Type B pancreatic cell (in vitro differentiated cells): ENCODE data around the gene KIF16B. TPM values are rescaled to one million over a fixed set of nuclear protein-coding genes. Genes with fewer than 3 reads are reported as not detected.

Experiments
- DNase-seq: peaks from one replicate; pipeline ENCODE4 v3.0.0; 2021; ENCODE audit warnings: mixed read lengths; ENCODE audit not compliant: unreplicated experiment; ENCODE audit errors: extremely low spot score
- H3K27ac Mint-ChIP-seq: 2 replicates; pipeline ENCODE4 v1.8.0; 2021; ENCODE audit warnings: mild to moderate bottlenecking, mixed read lengths
- H3K27me3 Mint-ChIP-seq: 2 replicates; pipeline ENCODE4 v1.8.0; 2021; ENCODE audit warnings: mixed read lengths
- H3K36me3 Mint-ChIP-seq: 2 replicates; pipeline ENCODE4 v1.8.0; 2021; ENCODE audit warnings: mixed read lengths
- H3K4me1 Mint-ChIP-seq: one replicate; pipeline ENCODE4 v1.8.0; 2021; ENCODE audit warnings: mixed read lengths; ENCODE audit not compliant: unreplicated experiment
- H3K4me3 Mint-ChIP-seq: 2 replicates; pipeline ENCODE4 v1.8.0; 2021; ENCODE audit warnings: mild to moderate bottlenecking, mixed read lengths
- H3K9me3 Mint-ChIP-seq: 2 replicates; pipeline ENCODE4 v1.8.0; 2021; ENCODE audit warnings: mixed read lengths
- CTCF ChIP-seq: fragments of 200-600 bp; sonication (generic); conservative IDR thresholded peaks from 2 replicates; pipeline ENCODE4 v1.5.0; 2021; ENCODE audit warnings: antibody characterized with exemption, mild to moderate bottlenecking
- total RNA-seq: library from RNA; stranded (reverse); gene quantifications from 2 replicates; pipeline ENCODE4 v1.2.1, GENCODE V29; 2021; ENCODE audit warnings: low replicate concordance

The KIF16B gene
- total RNA-seq, 1 donor from 2014 or later: 10.3 TPM

GRCh38 chr20:16399801-16400200, 173.4 kb downstream of the KIF16B start:
- H3K4me3 Mint-ChIP-seq: no peak overlapping the region
- no peak overlapping the region for H3K27ac Mint-ChIP-seq
- DNase-seq: no peak
- no peaks in the 10 kb centered on the region for H3K27me3 Mint-ChIP-seq
- H3K4me1 Mint-ChIP-seq: no peaks in the 10 kb centered on the region
- H3K36me3 Mint-ChIP-seq: peaks cover 12% of the 10 kb centered on the region
- no peaks in the 10 kb centered on the region for H3K9me3 Mint-ChIP-seq
- TF ChIP-seq CTCF: no peak

- Mint-ChIP-seq H3K9me3 (no peaks in the 10 kb centered on the region), H3K27me3 (no peaks in the 10 kb centered on the region), H3K4me3 (no peak overlapping the region), H3K27ac (no peak overlapping the region), H3K4me1 (no peaks in the 10 kb centered on the region), H3K36me3 (peaks cover 3% of the 10 kb centered on the region)
- no peak for TF ChIP-seq CTCF
- DNase-seq: no peak
Measured at GRCh38 chr20:16397086-16397485, 176.2 kb downstream of the KIF16B start.

- Mint-ChIP-seq H3K9me3 (no peaks in the 10 kb centered on the region), H3K27ac (no peak overlapping the region), H3K36me3 (peaks cover 8% of the 10 kb centered on the region), H3K4me3 (no peak overlapping the region), H3K27me3 (no peaks in the 10 kb centered on the region), H3K4me1 (peaks cover 6% of the 10 kb centered on the region)
- no peak for TF ChIP-seq CTCF
- DNase-seq: no peak
Measured at GRCh38 chr20:16395366-16395765, 177.9 kb downstream of the KIF16B start.

GRCh38 chr20:16394784-16395183, 178.5 kb downstream of the KIF16B start:
- Mint-ChIP-seq H3K27me3 (no peaks in the 10 kb centered on the region), H3K4me3 (no peak overlapping the region), H3K9me3 (no peaks in the 10 kb centered on the region), H3K27ac (no peak overlapping the region), H3K36me3 (peaks cover 5% of the 10 kb centered on the region), H3K4me1 (peaks cover 6% of the 10 kb centered on the region)
- TF ChIP-seq CTCF: no peak
- DNase-seq: no peak

- Mint-ChIP-seq H3K36me3 (peaks cover 4% of the 10 kb centered on the region), H3K4me3 (no peak overlapping the region), H3K27me3 (no peaks in the 10 kb centered on the region), H3K4me1 (peaks cover 6% of the 10 kb centered on the region), H3K9me3 (no peaks in the 10 kb centered on the region), H3K27ac (no peak overlapping the region)
- TF ChIP-seq CTCF: no peak
- no peak for DNase-seq
Measured at GRCh38 chr20:16393836-16394235, 179.4 kb downstream of the KIF16B start.

DNA sequence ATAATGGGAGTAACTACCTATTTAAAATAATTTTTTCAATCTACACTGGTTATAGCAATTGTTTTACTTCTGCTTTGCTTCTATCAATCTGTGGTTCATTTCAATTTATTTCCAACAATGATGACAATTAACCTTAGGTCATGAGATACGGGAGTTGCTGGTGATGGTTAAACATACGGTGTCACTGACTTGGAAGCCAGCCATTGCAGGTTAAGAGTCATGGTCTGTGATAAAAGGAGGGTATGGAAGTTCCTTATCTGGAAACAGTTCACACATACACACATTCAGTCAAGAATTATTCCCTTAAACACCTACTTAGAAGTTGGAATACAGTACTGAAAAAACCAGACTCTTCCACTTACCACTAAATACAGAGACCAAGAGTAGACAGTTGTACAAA, 180.0 kb downstream of the KIF16B start:
- Mint-ChIP-seq H3K27ac (no peak overlapping the region), H3K27me3 (no peaks in the 10 kb centered on the region), H3K4me1 (peaks cover 6% of the 10 kb centered on the region), H3K36me3 (peaks cover 4% of the 10 kb centered on the region), H3K4me3 (no peak overlapping the region), H3K9me3 (no peaks in the 10 kb centered on the region)
- TF ChIP-seq CTCF: no peak
- no peak for DNase-seq
